Astrocyte of the cerebellum (primary cell): ENCODE data around the gene SSBP3.

ENCODE experiments used
- DNase-seq: peaks from one replicate; pipeline ENCODE4 v3.0.0-alpha.2; 2011; ENCODE audit warnings: low read depth
- H3K4me3 ChIP-seq: 2 replicates; pipeline ENCODE4 v1.5.1; 2011; ENCODE audit warnings: mild to moderate bottlenecking, low read depth, low read length, moderate library complexity
- CTCF ChIP-seq: IDR thresholded peaks from 2 replicates; pipeline ENCODE4 v1.5.1; 2012; ENCODE audit warnings: low read length, low read depth, moderate library complexity, mild to moderate bottlenecking; ENCODE audit errors: missing control alignments
- in situ Hi-C: cut with HindIII; loops from 2 replicates; pipeline ENCODE4 v1.10.0; 2017; ENCODE audit warnings: low sequenced_read_pairs

SSBP3 gene

GRCh38 chr1:54337034-54337433 lies 69.2 kb downstream of the SSBP3 start:
- TF ChIP-seq CTCF, result no peak
- in situ Hi-C loops, result no loop called here
- DNase-seq, result no peak
- no peak overlapping the region for H3K4me3 ChIP-seq

- in situ Hi-C loops, result no loop called here
- no peak for TF ChIP-seq CTCF
- no peak for DNase-seq
- H3K4me3 ChIP-seq, result no peak overlapping the region
Observed at GRCh38 chr1:54336116-54336515, 70.1 kb downstream of the SSBP3 start.

GRCh38 chr1:54335755-54336108 lies 70.5 kb downstream of the SSBP3 start:
- peak; percentile 67 for DNase-seq

GRCh38 chr1:54335011-54335754 lies 71.0 kb downstream of the SSBP3 start:
- no peak for TF ChIP-seq CTCF
- in situ Hi-C loops, result no loop called here
- no peak overlapping the region for H3K4me3 ChIP-seq
- DNase-seq, result no peak

More at GRCh38 chr1:54335755-54336108, 70.5 kb downstream of the SSBP3 start:
- H3K4me3 ChIP-seq, result no peak overlapping the region
- TF ChIP-seq CTCF, result no peak
- in situ Hi-C loops, result no loop called here

- DNase-seq, result no peak
- in situ Hi-C loops, result no loop called here
- no peak overlapping the region for H3K4me3 ChIP-seq
- TF ChIP-seq CTCF, result no peak
Observed at GRCh38 chr1:54332781-54333585, 73.2 kb downstream of the SSBP3 start.

GRCh38 chr1:54331843-54332463 lies 74.2 kb downstream of the SSBP3 start:
- in situ Hi-C loops, result no loop called here
- TF ChIP-seq CTCF, result no peak
- DNase-seq, result no peak
- no peak overlapping the region for H3K4me3 ChIP-seq
